Measurements from ENCODE around the gene LBHD2. TPM values are rescaled to one million over a fixed set of nuclear protein-coding genes. Genes with fewer than 3 reads are reported as not detected.

The LBHD2 gene
- total and polyA plus RNA-seq, 2 of the 8 experiments (the other 6 are each of a cell fraction or from before 2014, with no cell fraction given): not detected

DNA sequence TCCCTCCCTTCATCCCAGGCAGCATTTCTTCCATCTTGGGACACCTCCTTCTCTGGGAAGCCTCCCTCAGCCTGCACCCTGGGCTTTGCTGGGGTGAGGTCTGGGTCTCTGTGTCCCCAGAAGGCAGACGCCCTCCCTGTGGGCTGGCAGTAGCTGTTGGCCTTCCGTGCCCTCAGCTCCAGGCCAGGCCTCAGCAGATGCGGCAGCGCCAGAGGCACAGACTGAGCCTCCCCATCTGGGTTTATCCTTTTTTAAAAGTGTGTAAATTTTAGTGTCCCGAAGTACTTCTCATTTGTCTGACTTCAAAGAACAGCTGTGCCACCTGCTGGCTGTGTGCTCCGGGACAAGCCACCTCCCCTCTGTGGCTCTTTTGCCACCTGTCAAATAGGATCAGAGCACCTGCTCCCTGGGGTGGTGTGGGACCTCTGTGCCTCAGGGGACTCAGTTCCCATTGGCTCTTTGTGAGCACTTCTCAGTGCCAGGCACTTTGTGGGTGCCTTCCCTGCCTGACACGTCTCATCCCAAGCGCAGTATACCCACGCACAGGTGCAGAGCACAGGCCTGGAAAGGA, 21.7 kb downstream of the LBHD2 start (continued):
- TF ChIP-seq CHD7 (IDR thresholded peaks at IDR 0.05; ENCODE audit: insufficient replicate concordance, low read length): no peak
- TF ChIP-seq BCL11A (IDR thresholded peaks at IDR 0.05; ENCODE audit: low read depth in 2 of 2, low read length in 2 of 2): no peak
- TF ChIP-seq POLR2A (IDR thresholded peaks at IDR 0.05; ENCODE audit: control extremely low read depth in 1 of 2, low read depth in 2 of 2, low read length in 2 of 2): no peak
- TF ChIP-seq ATF3 (IDR thresholded peaks at IDR 0.05; ENCODE audit: insufficient read depth, low read depth, low read length): no peak
- TF ChIP-seq PHF8 (conservative IDR thresholded peaks at IDR 0.05; ENCODE audit: low read depth, low read length): no peak
- TF ChIP-seq KDM5A (IDR thresholded peaks at IDR 0.05; ENCODE audit: low read length): no peak
- TF ChIP-seq ZNF274 (IDR thresholded peaks at IDR 0.05; ENCODE audit: borderline replicate concordance, extremely low read depth, low read length): no peak
- TF ChIP-seq RXRA (IDR thresholded peaks at IDR 0.05; ENCODE audit: insufficient read depth, low read depth, low read length): no peak
- TF ChIP-seq POLR2AphosphoS5 (IDR thresholded peaks at IDR 0.05; ENCODE audit: low read depth, low read length): no peak
- TF ChIP-seq SP2 (IDR thresholded peaks at IDR 0.05; ENCODE audit: low read length): no peak
- no peak for TF ChIP-seq KDM4A (IDR thresholded peaks at IDR 0.05; ENCODE audit: low read depth, low read length, severe bottlenecking)
